Kidney (tissue), 14 donors: ENCODE data around the gene INAFM2. TPM values are rescaled to one million over a fixed set of nuclear protein-coding genes. Genes with fewer than 3 reads are reported as not detected.

Experiments used
- DNase-seq, 5 donors: peaks; one replicate each; pipeline ENCODE4 v3.0.0-alpha.2; 2013 to 2020
- FAIRE-seq: peaks from 2 replicates; lab custom pipeline; 2012; peaks lifted over from hg19 to GRCh38; lab: Jason Lieb, UNC
- H3K27ac ChIP-seq, 2 donors: one replicate each; pipeline ENCODE4 v1.7.0; 2013; ENCODE audit warnings: low read depth in 2 of 2, low read length in 2 of 2, inconsistent platforms in 1 of 2
- H3K27me3 ChIP-seq: one replicate; pipeline ENCODE4 v1.7.1; 2013; ENCODE audit warnings: low read length, inconsistent platforms; ENCODE audit not compliant: control insufficient read depth, insufficient read depth
- H3K36me3 ChIP-seq, 3 donors: one replicate each; pipeline versions ENCODE4 v1.7.0 to v1.7.1; 2013; ENCODE audit warnings: low read length in 3 of 3, control low read depth in 1 of 3, inconsistent platforms in 1 of 3; ENCODE audit not compliant: insufficient read depth in 3 of 3, control insufficient read depth in 2 of 3
- H3K4me1 ChIP-seq, 3 donors: one replicate each; pipeline versions ENCODE4 v1.7.0 to v1.7.1; 2013; ENCODE audit warnings: low read length in 3 of 3, inconsistent platforms in 1 of 3, low read depth in 1 of 3; ENCODE audit not compliant: control insufficient read depth in 2 of 3, insufficient read depth in 2 of 3
- H3K4me3 ChIP-seq, 3 donors: one replicate each; pipeline versions ENCODE4 v1.7.0 to v1.8.1; 2013; ENCODE audit warnings: low read length in 3 of 3, control low read depth in 1 of 3, inconsistent platforms in 1 of 3
- H3K9ac ChIP-seq, 3 donors: one replicate each; pipeline versions ENCODE4 v1.7.0 to v1.7.1; 2013; ENCODE audit warnings: low read length in 3 of 3, control low read depth in 1 of 3, inconsistent platforms in 1 of 3
- H3K9me3 ChIP-seq, 3 donors: one replicate each; pipeline versions ENCODE4 v1.7.0 to v1.7.1; 2013; ENCODE audit warnings: low read length in 3 of 3, control low read depth in 1 of 3, inconsistent platforms in 1 of 3; ENCODE audit not compliant: control insufficient read depth in 2 of 3, insufficient read depth in 1 of 3
- CTCF ChIP-seq: IDR thresholded peaks from 3 replicates; pipeline ENCODE4 v1.5.1; 2012; ENCODE audit warnings: mild to moderate bottlenecking, moderate library complexity, borderline replicate concordance; ENCODE audit not compliant: insufficient read depth; ENCODE audit errors: extremely low read depth
- intact Hi-C: fragments of 100-400 bp; cut with DNase I; formaldehyde crosslinking; loops from one replicate; pipeline ENCODE4 v1.11.1; 2022
- polyA plus RNA-seq: library from polyadenylated mRNA; stranded (reverse); fragments of 350-450 nt; fragmentation: Illumina TruSeq; extraction: RNeasy Lipid Tissue Mini Kit (QIAGEN cat#74804); gene quantifications from one replicate; pipeline ENCODE4 v1.2.3, GENCODE V29; 2014; ENCODE audit warnings: low read depth, low replicate concordance; ENCODE audit not compliant: insufficient read depth
- total RNA-seq: library from RNA; stranded (reverse); fragmentation: NEBNext Ultra II Directional; extraction: Animal tissue kit (Norgen Biotek cat#: 25700); gene quantifications from one replicate; pipeline ENCODE4 v1.2.1, GENCODE V29; 2021
- donor health status: control.
- donor health status: control.
- donor health status: control.
- donor health status: control.
- donor health status: control.
- donor health status: DM: yes; HTN: yes; CAD: no.
- donor health status: Normal renal cell carcinoma (clear cell type).

The INAFM2 gene
- total and polyA plus RNA-seq, 2 donors from 2014 or later, result 14.7 to 21.6 TPM

GRCh38 chr15:40275523-40275922 lies 48.0 kb upstream of the INAFM2 start:
- intact Hi-C loops, result loop anchor here (10.0 kb wide), 1 partner anchor 149 kb away; no protein-coding TSS in a partner anchor
- no peak overlapping the region for H3K4me3 ChIP-seq
- no peaks in the 10 kb centered on the region for H3K36me3 ChIP-seq
- FAIRE-seq (no peak), DNase-seq (no peak)
- H3K9ac ChIP-seq, result no peak overlapping the region
- no peaks in the 10 kb centered on the region for H3K9me3 ChIP-seq
- H3K4me1 ChIP-seq, result peaks cover 0 to 3% (median 0%) of the 10 kb centered on the region in 3 donors
- H3K27ac ChIP-seq, result no peak overlapping the region
- H3K27me3 ChIP-seq, result peaks cover 10% of the 10 kb centered on the region
- no peak for TF ChIP-seq CTCF

GRCh38 chr15:40275954-40276353 lies 47.5 kb upstream of the INAFM2 start:
- Histone ChIP-seq H3K4me1 (peaks cover 0 to 3% (median 0%) of the 10 kb centered on the region in 3 donors), H3K36me3 (no peaks in the 10 kb centered on the region), H3K27ac (no peak overlapping the region), H3K9me3 (no peaks in the 10 kb centered on the region), H3K27me3 (peaks cover 14% of the 10 kb centered on the region), H3K4me3 (no peak overlapping the region), H3K9ac (no peak overlapping the region)
- TF ChIP-seq CTCF, result no peak
- intact Hi-C loops, result loop anchor here (10.0 kb wide), 1 partner anchor 149 kb away; no protein-coding TSS in a partner anchor
- DNase-seq (no peak), FAIRE-seq (no peak)

- H3K36me3 ChIP-seq, result no peaks in the 10 kb centered on the region
- intact Hi-C loops, result loop anchor here (10.0 kb wide), 1 partner anchor 148 kb away; no protein-coding TSS in a partner anchor
- no peak overlapping the region for H3K4me3 ChIP-seq
- DNase-seq (no peak), FAIRE-seq (no peak)
- H3K9me3 ChIP-seq, result no peaks in the 10 kb centered on the region
- H3K9ac ChIP-seq, result no peak overlapping the region
- no peak overlapping the region for H3K27ac ChIP-seq
- H3K27me3 ChIP-seq, result peaks cover 18% of the 10 kb centered on the region
- H3K4me1 ChIP-seq, result peaks cover 0 to 4% (median 0%) of the 10 kb centered on the region in 3 donors
- no peak for TF ChIP-seq CTCF
These were observed 46.6 kb upstream of the INAFM2 start for GRCh38 chr15:40276927-40277326.

- intact Hi-C loops, result loop anchor here (10.0 kb wide), 1 partner anchor 147 kb away; no protein-coding TSS in a partner anchor
These were observed 46.0 kb upstream of the INAFM2 start for GRCh38 chr15:40277471-40277870.

More at GRCh38 chr15:40277471-40277870, 46.0 kb upstream of the INAFM2 start:
- FAIRE-seq (no peak), DNase-seq (no peak)
- Histone ChIP-seq H3K9me3 (no peaks in the 10 kb centered on the region), H3K36me3 (no peaks in the 10 kb centered on the region), H3K4me1 (peaks cover 0 to 9% (median 0%) of the 10 kb centered on the region in 3 donors), H3K27me3 (peaks cover 18% of the 10 kb centered on the region), H3K4me3 (no peak overlapping the region), H3K27ac (no peak overlapping the region), H3K9ac (no peak overlapping the region)
- no peak for TF ChIP-seq CTCF
